ENCODE results near the gene SHISA5.

GRCh38 chr3:48536116-48536515, 32.1 kb upstream of the SHISA5 start:
- TF ChIP-seq POLR2A (IDR thresholded peaks at IDR 0.05): no peak
- TF ChIP-seq CTCF (IDR thresholded peaks at IDR 0.05 in 4 of 5, conservative IDR thresholded peaks at IDR 0.05 in 1 of 5): no peak

Data from gastrocnemius medialis (tissue), 4 donors.